Testis (tissue), 3 donors: Measurements from ENCODE around the gene CDH4. TPM values are rescaled to one million over a fixed set of nuclear protein-coding genes. Genes with fewer than 3 reads are reported as not detected.

Source experiments
- DNase-seq: peaks from one replicate; pipeline ENCODE4 v3.0.0-alpha.2; 2019
- H3K27ac ChIP-seq, 2 donors: fragments of 200-600 bp; sonication (generic); one replicate each; pipeline ENCODE4 v1.5.1; 2019
- H3K27me3 ChIP-seq: fragments of 200-600 bp; sonication (generic); one replicate; pipeline ENCODE4 v1.5.1; 2019
- H3K36me3 ChIP-seq: fragments of 200-600 bp; sonication (generic); one replicate; pipeline ENCODE4 v1.5.1; 2017; ENCODE audit warnings: low read depth; ENCODE audit errors: missing control alignments
- H3K4me1 ChIP-seq: fragments of 200-600 bp; sonication (generic); one replicate; pipeline ENCODE4 v1.5.1; 2019
- H3K4me3 ChIP-seq, 2 donors: fragments of 200-600 bp; sonication (generic); one replicate each; pipeline ENCODE4 v1.5.1; 2017 to 2019
- H3K9me3 ChIP-seq: fragments of 200-600 bp; sonication (generic); one replicate; pipeline ENCODE4 v1.5.1; 2017
- CTCF ChIP-seq, 3 experiments: fragments of 450-650 bp in 2 of 3; fragments of 200-600 bp in 1 of 3; sonication (generic) in 1 of 3; IDR thresholded peaks; one replicate each; pipeline ENCODE4 v1.5.1; 2016 to 2019; ENCODE audit warnings: antibody characterized with exemption in 3 of 3, mild to moderate bottlenecking in 2 of 3, moderate library complexity in 1 of 3
- POLR2A ChIP-seq: fragments of 450-650 bp; IDR thresholded peaks from one replicate; pipeline ENCODE4 v1.6.1; 2017; ENCODE audit warnings: antibody characterized with exemption, mild to moderate bottlenecking, moderate library complexity
- WGBS, 2 donors: methylation state at CpG; one replicate each; pipeline ENCODE4 v1.1.5; 2018; 5-methylcytosine and 5-hydroxymethylcytosine counted together
- intact Hi-C: fragments of 100-400 bp; cut with DNase I; formaldehyde crosslinking; loops from one replicate; pipeline ENCODE4 v1.15.1; 2023; ENCODE audit warnings: low total_unique reads
- polyA plus RNA-seq: library from polyadenylated mRNA; stranded (reverse); fragments of 350-450 nt; fragmentation: Illumina TruSeq; extraction: RNeasy Lipid Tissue Mini Kit (QIAGEN cat#74804); gene quantifications from one replicate; pipeline ENCODE4 v1.2.3, GENCODE V29; 2014; ENCODE audit warnings: low read depth, low replicate concordance; ENCODE audit not compliant: insufficient read depth
- total RNA-seq, 2 donors: library from RNA; depleted of rRNA; stranded (reverse); fragments of >200 nt; gene quantifications; one replicate each; pipeline ENCODE4 v1.2.3, GENCODE V29; 2016

CDH4 gene
- total and polyA plus RNA-seq, 3 donors from 2014 or later: 1.4 to 3.3 (median 1.9) TPM

- H3K4me3 ChIP-seq: no peak overlapping the region
- 87 to 89% methylated on average over 14 of the region's 14 CpGs for WGBS, 2 donors
These were observed 262.9 kb downstream of the CDH4 start for GRCh38 chr20:61514805-61515505.

GRCh38 chr20:61515922-61516321, 263.9 kb downstream of the CDH4 start:
- no peaks in the 10 kb centered on the region for H3K4me1 ChIP-seq

More at GRCh38 chr20:61514805-61515505, 262.9 kb downstream of the CDH4 start:
- H3K9me3 ChIP-seq: no peaks in the 10 kb centered on the region
- TF ChIP-seq POLR2A: no peak
- no peak for TF ChIP-seq CTCF (IDR thresholded peaks at IDR 0.05)
- H3K27me3 ChIP-seq: no peaks in the 10 kb centered on the region
- intact Hi-C loops: no loop called here
- no peak overlapping the region for H3K27ac ChIP-seq
- no peak for DNase-seq
- H3K4me1 ChIP-seq: no peaks in the 10 kb centered on the region
- no peaks in the 10 kb centered on the region for H3K36me3 ChIP-seq

GRCh38 chr20:61516346-61517208, 264.5 kb downstream of the CDH4 start:
- H3K9me3 ChIP-seq: no peaks in the 10 kb centered on the region

More at GRCh38 chr20:61515922-61516321, 263.9 kb downstream of the CDH4 start:
- Histone ChIP-seq H3K27me3 (no peaks in the 10 kb centered on the region), H3K36me3 (no peaks in the 10 kb centered on the region), H3K9me3 (no peaks in the 10 kb centered on the region), H3K27ac (no peak overlapping the region), H3K4me3 (no peak overlapping the region)
- intact Hi-C loops: no loop called here
- no peak for DNase-seq
- TF ChIP-seq CTCF (IDR thresholded peaks at IDR 0.05) (no peak), POLR2A (no peak)
- WGBS, 2 donors: 82 to 83% methylated on average over 13 to 14 of the region's 14 CpGs

GRCh38 chr20:61517419-61517818, 265.4 kb downstream of the CDH4 start:
- Histone ChIP-seq H3K27ac (no peak overlapping the region), H3K4me1 (no peaks in the 10 kb centered on the region), H3K27me3 (no peaks in the 10 kb centered on the region), H3K36me3 (no peaks in the 10 kb centered on the region), H3K4me3 (no peak overlapping the region), H3K9me3 (no peaks in the 10 kb centered on the region)
- WGBS, 2 donors: 45 to 73% methylated on average over 9 of the region's 9 CpGs
- no peak for DNase-seq
- no peak for TF ChIP-seq POLR2A
- intact Hi-C loops: no loop called here

More at GRCh38 chr20:61516346-61517208, 264.5 kb downstream of the CDH4 start:
- Histone ChIP-seq H3K4me3 (no peak overlapping the region), H3K27me3 (no peaks in the 10 kb centered on the region), H3K4me1 (no peaks in the 10 kb centered on the region), H3K36me3 (no peaks in the 10 kb centered on the region), H3K27ac (no peak overlapping the region)
- 52 to 64% methylated on average over 21 to 22 of the region's 22 CpGs for WGBS, 2 donors
- TF ChIP-seq POLR2A: no peak
- TF ChIP-seq CTCF (IDR thresholded peaks at IDR 0.05): no peak
- intact Hi-C loops: no loop called here
- no peak for DNase-seq

- H3K4me3 ChIP-seq: no peak overlapping the region
- DNase-seq: no peak
- H3K27ac ChIP-seq: no peak overlapping the region
- intact Hi-C loops: no loop called here
- TF ChIP-seq CTCF (IDR thresholded peaks at IDR 0.05): no peak
- no peak for TF ChIP-seq POLR2A
- H3K27me3 ChIP-seq: no peaks in the 10 kb centered on the region
- no peaks in the 10 kb centered on the region for H3K36me3 ChIP-seq
- H3K9me3 ChIP-seq: no peaks in the 10 kb centered on the region
- 92 to 93% methylated on average over 5 of the region's 5 CpGs for WGBS, 2 donors
- no peaks in the 10 kb centered on the region for H3K4me1 ChIP-seq
These were observed 266.4 kb downstream of the CDH4 start for GRCh38 chr20:61518424-61518951.
